Activated naive CD8-positive, alpha-beta T cell treated with anti-CD3 and anti-CD28 coated beads, Interleukin-2, amount 10 ng/mL, durations not matched to agents 7 days and 5 days (primary cell): ENCODE data around the gene WT1. TPM values are rescaled to one million over a fixed set of nuclear protein-coding genes. Genes with fewer than 3 reads are reported as not detected.

Experiments used
- ATAC-seq: fragments of 150-1000 bp; cut with Tn5 transposase; one replicate; pipeline ENCODE4 v1.10.0; 2021; ENCODE audit warnings: low read depth, moderate library complexity
- POLR2A ChIA-PET: fragments of 350-600 bp; sonication (Branson Sonifier 250); formaldehyde crosslinking; loops from one replicate; lab custom pipeline; 2021; ENCODE audit warnings: antibody characterized with exemption; lab: Charles Lee
- DNase-seq: peaks from one replicate; pipeline ENCODE4 v3.0.0; 2021
- H3K27ac Mint-ChIP-seq: one replicate; pipeline ENCODE4 v1.8.0; 2022; ENCODE audit warnings: mild to moderate bottlenecking, mixed read lengths
- H3K27me3 Mint-ChIP-seq: one replicate; pipeline ENCODE4 v1.8.0; 2022; ENCODE audit warnings: mild to moderate bottlenecking, moderate library complexity, mixed read lengths
- H3K36me3 Mint-ChIP-seq: one replicate; pipeline ENCODE4 v1.8.0; 2021; ENCODE audit warnings: mild to moderate bottlenecking, mixed read lengths
- H3K4me1 Mint-ChIP-seq: one replicate; pipeline ENCODE4 v1.8.0; 2021; ENCODE audit warnings: mixed read lengths
- H3K4me3 Mint-ChIP-seq: one replicate; pipeline ENCODE4 v1.8.0; 2022; ENCODE audit warnings: mild to moderate bottlenecking, moderate library complexity, mixed read lengths
- H3K9me3 Mint-ChIP-seq: one replicate; pipeline ENCODE4 v1.8.0; 2021; ENCODE audit warnings: mixed read lengths
- total RNA-seq, 2 experiments: library from RNA; stranded (reverse); gene quantifications; one replicate each; pipeline ENCODE4 v1.2.3, GENCODE V29; 2021

The WT1 gene
- total RNA-seq, 2 experiments from 2014 or later: not detected

GRCh38 chr11:32400196-32400595 is 35.1 kb downstream of the WT1 start:
- peaks cover 1% of the 10 kb centered on the region for H3K9me3 Mint-ChIP-seq

GRCh38 chr11:32396991-32397390 is 38.3 kb downstream of the WT1 start:
- Mint-ChIP-seq H3K27me3 (peaks cover 8% of the 10 kb centered on the region), H3K4me1 (peaks cover 1% of the 10 kb centered on the region), H3K27ac (no peak overlapping the region), H3K9me3 (peaks cover 1% of the 10 kb centered on the region), H3K4me3 (no peak overlapping the region), H3K36me3 (no peaks in the 10 kb centered on the region)
- ATAC-seq: no peak
- DNase-seq: no peak
- POLR2A ChIA-PET: no interaction called here

More at GRCh38 chr11:32400196-32400595, 35.1 kb downstream of the WT1 start:
- DNase-seq: no peak
- Mint-ChIP-seq H3K4me3 (no peak overlapping the region), H3K36me3 (no peaks in the 10 kb centered on the region), H3K27ac (no peak overlapping the region), H3K4me1 (no peaks in the 10 kb centered on the region), H3K27me3 (peaks cover 5% of the 10 kb centered on the region)
- POLR2A ChIA-PET: no interaction called here
- ATAC-seq: no peak

- Mint-ChIP-seq H3K4me3 (no peak overlapping the region), H3K4me1 (peaks cover 1% of the 10 kb centered on the region), H3K27ac (no peak overlapping the region), H3K9me3 (peaks cover 1% of the 10 kb centered on the region), H3K36me3 (no peaks in the 10 kb centered on the region), H3K27me3 (peaks cover 11% of the 10 kb centered on the region)
- ATAC-seq (no peak), DNase-seq (no peak)
- POLR2A ChIA-PET: no interaction called here
These were observed 39.0 kb downstream of the WT1 start for GRCh38 chr11:32396331-32396730.

- H3K4me3 Mint-ChIP-seq: no peak overlapping the region
- POLR2A ChIA-PET: no interaction called here
- no peaks in the 10 kb centered on the region for H3K36me3 Mint-ChIP-seq
- ATAC-seq (no peak), DNase-seq (no peak)
- no peak overlapping the region for H3K27ac Mint-ChIP-seq
- peaks cover 11% of the 10 kb centered on the region for H3K27me3 Mint-ChIP-seq
- H3K4me1 Mint-ChIP-seq: peaks cover 1% of the 10 kb centered on the region
- no peaks in the 10 kb centered on the region for H3K9me3 Mint-ChIP-seq
These were observed 40.2 kb downstream of the WT1 start for GRCh38 chr11:32395127-32395526.

- ATAC-seq: no peak
- Mint-ChIP-seq H3K9me3 (no peaks in the 10 kb centered on the region), H3K36me3 (no peaks in the 10 kb centered on the region), H3K4me1 (peaks cover 1% of the 10 kb centered on the region), H3K27me3 (peaks cover 11% of the 10 kb centered on the region), H3K4me3 (no peak overlapping the region), H3K27ac (no peak overlapping the region)
- POLR2A ChIA-PET: no interaction called here
- no peak for DNase-seq
These were observed 42.5 kb downstream of the WT1 start for GRCh38 chr11:32392840-32393239.

- H3K9me3 Mint-ChIP-seq: no peaks in the 10 kb centered on the region
- H3K27me3 Mint-ChIP-seq: peaks cover 14% of the 10 kb centered on the region
- H3K4me1 Mint-ChIP-seq: peaks cover 1% of the 10 kb centered on the region
- DNase-seq: no peak
- H3K36me3 Mint-ChIP-seq: no peaks in the 10 kb centered on the region
- H3K27ac Mint-ChIP-seq: no peak overlapping the region
- H3K4me3 Mint-ChIP-seq: no peak overlapping the region
- POLR2A ChIA-PET: no interaction called here
- no peak for ATAC-seq
These were observed 43.3 kb downstream of the WT1 start for GRCh38 chr11:32391956-32392553.

- no peak for ATAC-seq
- POLR2A ChIA-PET: no interaction called here
- no peaks in the 10 kb centered on the region for H3K9me3 Mint-ChIP-seq
- DNase-seq: no peak
- no peak overlapping the region for H3K27ac Mint-ChIP-seq
- H3K36me3 Mint-ChIP-seq: no peaks in the 10 kb centered on the region
- H3K4me3 Mint-ChIP-seq: no peak overlapping the region
- H3K4me1 Mint-ChIP-seq: peaks cover 1% of the 10 kb centered on the region
- H3K27me3 Mint-ChIP-seq: peaks cover 14% of the 10 kb centered on the region
These were observed 43.9 kb downstream of the WT1 start for GRCh38 chr11:32391479-32391878.

- H3K9me3 Mint-ChIP-seq: no peaks in the 10 kb centered on the region
- no peaks in the 10 kb centered on the region for H3K36me3 Mint-ChIP-seq
- peaks cover 16% of the 10 kb centered on the region for H3K27me3 Mint-ChIP-seq
- POLR2A ChIA-PET: no interaction called here
- peaks cover 1% of the 10 kb centered on the region for H3K4me1 Mint-ChIP-seq
- no peak overlapping the region for H3K4me3 Mint-ChIP-seq
- DNase-seq (no peak), ATAC-seq (no peak)
- no peak overlapping the region for H3K27ac Mint-ChIP-seq
These were observed 44.6 kb downstream of the WT1 start for GRCh38 chr11:32390712-32391111.

- ATAC-seq (no peak), DNase-seq (no peak)
- H3K4me3 Mint-ChIP-seq: no peak overlapping the region
- peaks cover 16% of the 10 kb centered on the region for H3K27me3 Mint-ChIP-seq
- H3K9me3 Mint-ChIP-seq: no peaks in the 10 kb centered on the region
- no peaks in the 10 kb centered on the region for H3K36me3 Mint-ChIP-seq
- POLR2A ChIA-PET: no interaction called here
- no peak overlapping the region for H3K27ac Mint-ChIP-seq
- H3K4me1 Mint-ChIP-seq: peaks cover 1% of the 10 kb centered on the region
These were observed 46.2 kb downstream of the WT1 start for GRCh38 chr11:32388871-32389770.

GRCh38 chr11:32388365-32388764 is 47.0 kb downstream of the WT1 start:
- Mint-ChIP-seq H3K27me3 (peaks cover 16% of the 10 kb centered on the region), H3K36me3 (no peaks in the 10 kb centered on the region), H3K27ac (no peak overlapping the region), H3K4me3 (no peak overlapping the region), H3K9me3 (no peaks in the 10 kb centered on the region), H3K4me1 (peaks cover 1% of the 10 kb centered on the region)
- DNase-seq (no peak), ATAC-seq (no peak)
- POLR2A ChIA-PET: no interaction called here

- DNase-seq (no peak), ATAC-seq (no peak)
- no peaks in the 10 kb centered on the region for H3K36me3 Mint-ChIP-seq
- POLR2A ChIA-PET: no interaction called here
- H3K4me3 Mint-ChIP-seq: no peak overlapping the region
- H3K9me3 Mint-ChIP-seq: no peaks in the 10 kb centered on the region
- peaks cover 13% of the 10 kb centered on the region for H3K27me3 Mint-ChIP-seq
- peaks cover 1% of the 10 kb centered on the region for H3K4me1 Mint-ChIP-seq
- H3K27ac Mint-ChIP-seq: no peak overlapping the region
These were observed 47.9 kb downstream of the WT1 start for GRCh38 chr11:32387411-32387810.

- Mint-ChIP-seq H3K27me3 (peaks cover 13% of the 10 kb centered on the region), H3K9me3 (no peaks in the 10 kb centered on the region), H3K4me1 (no peaks in the 10 kb centered on the region), H3K4me3 (no peak overlapping the region), H3K36me3 (no peaks in the 10 kb centered on the region), H3K27ac (no peak overlapping the region)
- POLR2A ChIA-PET: no interaction called here
- ATAC-seq (no peak), DNase-seq (no peak)
These were observed 48.5 kb downstream of the WT1 start for GRCh38 chr11:32386770-32387377.

- no peak for DNase-seq
- H3K4me1 Mint-ChIP-seq: no peaks in the 10 kb centered on the region
- no peak overlapping the region for H3K4me3 Mint-ChIP-seq
- H3K27me3 Mint-ChIP-seq: peaks cover 10% of the 10 kb centered on the region
- POLR2A ChIA-PET: no interaction called here
- no peaks in the 10 kb centered on the region for H3K9me3 Mint-ChIP-seq
- no peaks in the 10 kb centered on the region for H3K36me3 Mint-ChIP-seq
- H3K27ac Mint-ChIP-seq: no peak overlapping the region
- no peak for ATAC-seq
These were observed 49.3 kb downstream of the WT1 start for GRCh38 chr11:32385998-32386397.
